DLD1 (cell line): ENCODE data around the gene KLHDC2.
"Not testable (repeated sequence)": the region's sequence is repeated elsewhere in the genome, so short reads cannot be mapped to it uniquely, and the experiment has no call there.

Source experiments
- in situ Hi-C: cut with HindIII; loops from 2 replicates; pipeline ENCODE4 v1.10.0; 2017; ENCODE audit warnings: low sequenced_read_pairs

The KLHDC2 gene

GRCh38 chr14:49774106-49774505 is 6.2 kb downstream of the KLHDC2 start:
- in situ Hi-C loops, result no loop called here

- in situ Hi-C loops, result no loop called here
Measured at GRCh38 chr14:49778421-49778820, 10.5 kb downstream of the KLHDC2 start.

GRCh38 chr14:49781040-49781439 is 13.1 kb downstream of the KLHDC2 start:
- in situ Hi-C loops, result not testable (repeated sequence)

DNA sequence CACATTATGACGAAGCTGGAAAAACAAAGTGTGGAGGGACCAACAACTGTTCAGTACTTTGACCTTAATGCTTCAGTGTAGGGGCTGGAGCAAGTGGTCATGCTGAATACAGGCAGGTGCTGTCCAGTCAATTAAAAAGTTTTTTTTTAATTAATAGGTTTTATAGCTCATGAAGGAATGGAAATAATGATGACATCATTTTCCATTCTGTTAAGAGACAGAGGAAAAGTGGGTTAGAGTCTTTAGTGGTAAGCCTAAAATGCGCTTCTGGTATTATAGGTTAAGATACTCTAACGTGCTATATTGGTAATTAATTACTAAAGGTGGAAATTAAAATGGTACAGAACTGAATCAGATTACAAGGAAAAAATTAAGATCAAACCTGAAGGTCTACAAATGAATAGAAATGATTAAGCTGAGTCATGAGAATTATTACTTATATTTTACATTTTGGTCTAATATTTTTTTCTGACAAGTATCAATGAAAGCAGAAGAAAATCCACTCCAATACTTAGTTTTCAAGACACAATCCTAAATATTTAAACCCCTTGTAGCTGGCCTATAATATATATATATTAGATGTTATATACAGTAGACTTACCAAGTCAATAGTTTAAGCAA is 15.6 kb downstream of the KLHDC2 start:
- in situ Hi-C loops, result no loop called here

DNA sequence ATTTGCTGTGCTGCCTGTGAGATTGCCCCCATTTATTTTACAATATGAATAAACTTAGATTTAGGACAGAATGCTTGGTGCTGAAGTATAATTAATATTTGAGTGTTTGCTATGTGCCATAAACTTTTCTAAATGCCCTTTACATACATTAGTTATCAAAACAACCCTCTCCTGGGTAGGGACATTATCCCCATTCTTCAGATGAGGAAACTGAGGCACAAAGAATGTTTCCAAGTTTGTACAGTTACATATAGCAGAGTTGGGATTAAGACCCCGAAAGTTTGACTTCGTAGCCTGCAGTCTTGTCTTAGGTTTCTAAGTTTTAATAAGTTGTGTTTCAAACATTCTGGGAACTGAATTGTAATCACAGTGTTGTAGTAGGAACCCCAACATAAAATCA is 18.4 kb downstream of the KLHDC2 start:
- in situ Hi-C loops, result no loop called here

DNA sequence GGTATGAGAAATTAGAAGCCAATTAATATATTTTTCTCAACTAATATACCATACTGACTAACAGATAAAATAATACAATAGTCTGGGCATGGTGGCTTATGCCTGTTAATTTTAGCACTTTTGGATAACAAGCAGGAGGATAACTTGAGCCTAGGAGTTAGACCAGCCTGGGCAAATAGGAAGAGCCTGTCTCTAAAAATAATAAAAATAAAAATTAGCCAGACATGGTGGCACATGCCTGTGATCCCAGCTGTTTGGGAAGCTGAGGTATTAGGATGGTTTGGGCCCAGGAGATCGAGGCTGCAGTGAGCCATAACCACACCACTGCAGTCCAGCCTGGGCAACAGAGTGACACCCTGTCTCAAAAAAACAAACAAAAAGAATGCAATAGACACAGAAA is 24.7 kb downstream of the KLHDC2 start:
- in situ Hi-C loops, result no loop called here

DNA sequence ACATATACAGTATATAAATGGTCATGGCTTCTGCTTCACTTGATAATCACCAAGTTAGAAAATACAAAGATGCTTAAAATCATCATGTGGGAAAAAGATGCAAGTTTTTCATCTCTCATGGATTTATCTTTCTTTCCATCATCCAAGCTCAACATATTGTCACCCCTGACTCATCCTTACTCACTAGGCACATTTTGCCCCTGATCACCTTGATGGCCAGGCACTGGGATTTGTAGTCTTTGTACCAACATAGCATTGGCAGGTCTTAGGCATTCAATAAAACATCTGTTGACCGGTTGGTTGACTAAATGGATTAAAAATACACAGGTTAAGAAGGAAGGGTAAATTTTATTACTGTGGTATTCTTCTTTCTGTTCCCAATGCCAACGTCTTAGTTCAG is 28.1 kb downstream of the KLHDC2 start:
- in situ Hi-C loops, result no loop called here

- in situ Hi-C loops, result no loop called here
Measured at GRCh38 chr14:49808780-49809179, 40.8 kb downstream of the KLHDC2 start.

- in situ Hi-C loops, result not testable (repeated sequence)
Measured at GRCh38 chr14:49816118-49816517, 48.2 kb downstream of the KLHDC2 start.

GRCh38 chr14:49816844-49817243 is 48.9 kb downstream of the KLHDC2 start:
- in situ Hi-C loops, result no loop called here

DNA sequence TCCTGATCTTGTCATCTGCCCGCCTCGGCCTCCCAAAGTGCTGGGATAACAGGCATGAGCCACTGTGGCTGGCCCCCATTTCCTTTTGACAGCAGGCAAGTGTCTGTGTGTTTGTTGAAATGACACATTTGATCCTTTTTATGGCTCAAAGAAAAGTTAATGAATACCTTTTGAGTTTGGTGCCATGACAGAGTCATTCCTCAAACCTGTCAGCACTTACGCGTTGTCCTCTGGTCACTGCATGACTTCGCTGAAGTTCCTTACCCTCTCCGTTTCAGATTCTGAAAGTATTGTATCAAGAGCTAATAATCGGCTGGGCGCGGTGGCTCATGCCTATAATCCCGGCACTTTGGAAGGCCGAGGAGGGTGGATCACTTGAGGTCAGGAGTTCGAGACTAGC is 52.2 kb downstream of the KLHDC2 start:
- in situ Hi-C loops, result no loop called here

DNA sequence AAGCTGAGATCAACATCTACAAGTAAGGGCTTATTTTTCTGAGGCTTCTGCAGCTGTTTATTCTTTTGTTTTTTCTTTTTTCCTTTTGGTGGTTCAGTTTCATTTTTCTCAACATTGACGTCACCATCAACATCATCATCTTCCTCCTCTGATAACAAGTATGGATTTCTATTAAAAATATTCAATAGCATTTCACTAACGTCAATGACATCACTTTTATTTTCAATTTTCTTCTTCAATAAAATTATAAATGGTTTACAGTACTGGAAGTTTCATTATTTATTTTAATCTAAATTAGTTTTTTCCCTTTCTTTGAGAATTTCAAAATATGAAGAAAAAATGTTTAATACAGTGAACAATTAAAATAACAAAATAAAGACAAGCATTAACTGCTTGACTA is 60.7 kb downstream of the KLHDC2 start:
- in situ Hi-C loops, result no loop called here
